GM21717 (cell line): ENCODE data around the gene TCF19.

Source experiments
- ATAC-seq: cut with Tn5 transposase; IDR thresholded peaks from one replicate; pipeline ENCODE4 v1.9.1; 2021; ENCODE audit warnings: mild to moderate bottlenecking, moderate library complexity; ENCODE audit not compliant: unreplicated experiment

Gene TCF19

DNA sequence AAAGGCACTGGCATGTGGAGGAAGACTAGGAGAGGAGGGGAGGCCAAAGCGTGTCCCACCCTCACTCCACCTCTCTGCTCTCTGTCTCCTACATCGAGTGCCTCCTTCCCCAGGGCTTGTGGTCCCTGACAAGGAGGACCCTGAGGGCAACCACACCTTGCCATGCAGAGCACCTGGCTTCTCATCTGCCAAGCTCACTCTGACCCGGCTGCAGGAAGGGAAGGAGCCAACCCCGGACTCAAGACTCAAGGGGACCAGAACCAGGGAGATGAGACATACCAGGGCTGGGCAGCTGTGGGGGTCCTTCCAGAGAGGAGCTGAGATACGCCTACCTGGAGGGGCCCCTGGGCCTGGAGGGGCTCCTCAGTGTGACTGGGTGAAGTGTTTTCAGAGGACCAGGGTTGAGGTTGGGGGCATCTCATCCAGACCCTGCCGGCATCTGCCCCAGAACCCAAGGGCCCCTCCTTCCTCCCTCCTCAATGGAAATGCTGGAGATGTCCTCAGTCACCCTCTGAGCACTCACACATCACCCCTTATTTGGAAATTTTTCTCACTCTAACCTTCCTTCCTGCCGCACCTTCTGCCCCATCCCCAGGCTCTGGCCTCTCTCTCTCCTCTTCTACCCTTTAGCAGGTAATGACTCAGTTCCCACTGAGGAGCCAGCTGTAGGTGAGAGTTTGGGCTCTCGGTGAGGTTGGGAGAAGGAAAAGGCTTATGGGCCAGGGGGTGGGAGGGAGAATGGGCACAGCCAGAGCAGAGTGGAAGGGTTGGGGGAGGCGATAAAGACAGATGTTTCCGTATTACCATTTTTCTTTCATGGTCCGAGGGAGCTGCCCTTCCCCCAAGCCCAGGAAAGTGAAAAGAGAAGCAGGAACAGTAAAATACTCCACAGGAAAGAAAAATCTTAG, 44.1 kb downstream of the TCF19 start:
- ATAC-seq = no peak

DNA sequence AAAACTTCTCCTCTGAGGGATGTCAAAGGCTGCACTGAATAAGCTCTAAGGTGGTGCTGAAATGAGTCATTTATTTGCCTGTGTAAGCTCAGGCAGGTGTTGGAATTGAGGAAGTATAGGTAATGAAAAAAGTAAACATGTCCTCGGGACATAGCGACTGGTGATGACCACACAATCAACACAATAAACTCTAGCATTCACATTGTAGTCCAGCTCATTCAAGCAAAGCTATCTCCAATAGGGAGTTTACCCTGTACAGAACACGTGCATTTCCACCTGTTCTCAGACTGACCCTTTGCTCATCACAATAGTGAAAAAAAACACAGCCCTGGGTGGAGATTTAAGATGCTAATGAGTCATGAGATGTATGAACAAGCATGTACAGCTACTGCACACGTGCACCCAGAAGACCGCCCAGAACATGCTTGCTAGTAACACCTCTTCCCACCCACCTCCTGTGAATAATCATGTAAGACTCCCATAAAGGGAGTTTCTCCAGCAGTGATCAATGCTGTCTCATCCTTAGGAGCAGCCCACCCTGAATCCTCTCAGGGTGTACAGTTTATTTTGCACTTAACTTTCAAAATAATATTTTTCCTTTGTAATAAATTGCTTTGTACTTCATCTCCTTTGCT, 45.1 kb downstream of the TCF19 start:
- peak; percentile 40 for ATAC-seq

DNA sequence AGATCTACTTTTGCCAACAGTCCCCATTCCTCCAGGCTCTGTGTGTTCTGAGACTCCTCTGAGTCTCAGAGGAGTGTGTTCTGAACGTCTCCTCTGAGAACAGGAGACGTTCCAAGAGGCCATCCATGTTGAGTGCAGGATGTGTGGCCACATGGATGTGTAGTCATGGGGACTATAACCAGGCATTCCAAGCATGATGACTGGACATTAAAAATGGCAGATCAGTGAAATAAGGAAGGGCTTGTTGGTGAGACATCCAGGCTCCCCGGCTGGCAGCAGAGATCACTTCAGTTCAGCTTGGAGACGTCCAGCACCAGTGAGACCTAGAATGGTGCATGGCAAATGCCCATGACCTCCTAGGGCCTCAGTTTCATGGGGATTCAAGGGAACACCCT, 46.4 kb downstream of the TCF19 start:
- ATAC-seq = no peak

DNA sequence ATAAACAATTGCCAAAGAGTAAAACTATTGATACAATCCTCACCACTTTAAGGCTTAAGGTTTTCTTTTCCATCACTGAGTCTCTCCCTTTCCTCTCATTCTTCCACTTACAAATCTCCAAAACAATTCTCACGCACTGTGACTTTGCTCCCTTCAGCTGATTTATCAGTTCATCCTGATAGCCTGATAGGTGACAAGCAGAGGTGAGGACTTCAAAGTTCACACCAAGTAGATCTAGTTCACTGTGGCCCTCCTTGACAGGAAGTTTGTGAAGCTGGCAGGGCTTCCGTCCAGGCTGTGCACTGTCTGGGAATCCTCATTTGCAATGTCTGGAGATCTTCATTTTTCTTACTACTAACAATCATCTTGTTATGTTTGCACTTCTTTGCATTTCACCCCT, 47.2 kb downstream of the TCF19 start:
- no peak for ATAC-seq

DNA sequence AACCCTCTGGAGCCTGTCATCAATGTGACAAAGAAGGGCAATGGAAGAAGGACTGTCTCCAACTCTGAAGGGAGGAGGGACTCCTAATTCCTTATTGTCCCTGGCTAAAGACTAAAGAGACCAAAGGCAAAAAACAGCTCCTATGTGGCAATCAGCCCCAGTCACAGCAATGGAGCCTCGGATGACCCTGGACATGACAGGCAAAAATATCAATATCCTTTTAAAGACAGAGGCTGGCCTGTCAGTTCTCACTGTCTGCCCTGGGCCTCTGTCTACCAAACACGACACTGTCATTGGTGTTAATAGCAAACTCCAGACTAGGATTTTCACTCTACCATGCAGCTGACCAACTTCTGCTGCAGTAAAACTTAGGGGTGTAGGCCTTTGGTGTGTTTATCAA, 50.1 kb downstream of the TCF19 start:
- ATAC-seq = no peak

DNA sequence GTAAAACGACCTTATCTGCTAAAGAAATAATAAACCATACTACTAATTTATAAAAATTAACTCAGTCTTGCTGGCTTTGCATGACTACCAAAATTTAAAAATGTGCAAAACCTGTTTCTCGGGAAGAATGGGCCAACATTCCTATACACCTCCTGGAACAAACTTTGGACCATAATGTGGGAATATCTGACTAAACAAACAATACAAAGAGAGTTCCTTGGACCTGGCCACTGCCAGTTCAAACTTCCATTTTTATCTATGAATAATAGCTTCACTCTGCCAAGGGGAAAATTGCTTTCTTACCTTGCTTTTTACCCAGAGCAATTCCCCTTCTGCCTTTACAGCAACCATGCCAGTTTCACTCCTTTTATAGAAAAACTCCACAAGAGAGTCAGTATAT, 50.7 kb downstream of the TCF19 start:
- no peak for ATAC-seq

DNA sequence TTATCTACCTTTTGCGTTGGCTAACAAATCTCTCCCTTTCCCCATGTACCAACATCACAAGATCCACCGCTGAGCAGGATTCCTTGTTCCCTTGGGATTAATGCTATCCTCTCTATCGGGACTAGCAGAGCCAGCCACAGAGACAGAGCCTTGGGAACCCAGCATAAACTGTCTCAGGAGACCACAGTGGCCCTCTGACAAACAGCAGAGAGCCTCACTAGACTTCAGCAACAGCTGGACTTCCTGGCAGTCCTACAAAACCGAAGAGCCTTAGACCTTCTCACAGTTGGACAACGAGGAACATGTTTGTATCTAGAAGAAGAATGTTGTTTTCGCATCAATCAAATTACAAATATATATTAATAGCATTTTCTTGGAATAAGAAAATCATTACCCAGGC, 51.7 kb downstream of the TCF19 start:
- no peak for ATAC-seq

DNA sequence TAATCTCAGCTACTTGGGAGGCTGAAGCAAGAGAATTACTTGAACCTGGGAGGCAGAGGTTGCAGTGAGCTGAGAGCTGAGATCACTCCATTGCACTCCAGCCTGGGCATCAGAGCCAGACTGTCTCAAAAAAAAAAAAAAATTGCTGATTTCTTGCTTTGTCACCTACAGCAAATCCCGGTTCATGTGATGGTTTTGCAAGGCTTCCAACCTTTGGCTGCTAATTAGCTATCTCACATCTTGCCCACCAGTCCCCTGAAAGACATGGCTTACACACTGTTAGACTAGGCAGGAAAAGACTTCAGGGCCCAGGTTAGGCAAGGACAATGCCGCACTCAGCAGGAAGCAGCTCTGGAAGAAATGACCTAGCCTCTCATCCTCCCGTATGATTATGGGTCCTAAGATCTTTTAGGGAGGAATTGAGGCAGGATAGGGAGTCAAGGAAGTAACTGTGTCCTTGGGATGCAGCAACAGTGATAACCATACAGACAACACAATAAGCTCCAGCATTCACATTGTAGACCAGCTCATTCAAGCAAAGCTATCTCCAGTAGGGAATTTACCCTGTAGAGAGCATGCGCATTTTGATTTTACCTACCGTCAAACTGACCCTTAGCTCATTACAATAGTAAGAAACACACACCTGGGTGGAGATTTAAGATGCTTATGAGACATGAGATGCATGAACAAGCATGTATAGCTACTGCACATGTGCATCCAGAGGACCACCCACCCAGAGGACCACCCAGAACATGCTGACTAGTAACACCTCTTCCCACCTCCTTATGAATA, 52.5 kb downstream of the TCF19 start:
- no peak for ATAC-seq
